Liver (tissue), 9 donors: ENCODE results near the gene ATG10. TPM values are rescaled to one million over a fixed set of nuclear protein-coding genes. Genes with fewer than 3 reads are reported as not detected.
"Not testable (repeated sequence)": the region's sequence is repeated elsewhere in the genome, so short reads cannot be mapped to it uniquely, and the experiment has no call there.

Experiments
- DNase-seq: peaks from one replicate; pipeline ENCODE4 v3.0.0-alpha.2; 2017; ENCODE audit warnings: low spot score
- H3K27ac ChIP-seq, 2 donors: one replicate each; pipeline ENCODE4 v1.7.0; 2013; ENCODE audit warnings: inconsistent platforms in 2 of 2, low read length in 2 of 2, control low read depth in 1 of 2, low read depth in 1 of 2, mild to moderate bottlenecking in 1 of 2
- H3K27me3 ChIP-seq, 4 donors: one replicate each; pipeline versions ENCODE4 v1.6.1 to v1.7.0; 2013; ENCODE audit warnings: low read length in 3 of 4, inconsistent platforms in 1 of 4, mild to moderate bottlenecking in 1 of 4, moderate library complexity in 1 of 4; ENCODE audit not compliant: control insufficient read depth in 4 of 4, insufficient read depth in 4 of 4
- H3K36me3 ChIP-seq, 4 donors: one replicate each; pipeline versions ENCODE4 v1.6.1 to v1.7.0; 2013; ENCODE audit warnings: low read length in 3 of 4, mild to moderate bottlenecking in 3 of 4, low read depth in 1 of 4, moderate library complexity in 1 of 4; ENCODE audit not compliant: control insufficient read depth in 4 of 4, insufficient read depth in 3 of 4
- H3K4me1 ChIP-seq, 4 donors: one replicate each; pipeline versions ENCODE4 v1.6.1 to v1.7.0; 2013; ENCODE audit warnings: low read length in 3 of 4, mild to moderate bottlenecking in 3 of 4, moderate library complexity in 1 of 4; ENCODE audit not compliant: control insufficient read depth in 4 of 4, insufficient read depth in 4 of 4
- H3K4me3 ChIP-seq, 3 donors: one replicate each; pipeline versions ENCODE4 v1.6.1 to v1.7.0; 2013; ENCODE audit warnings: low read length in 3 of 3, control low read depth in 1 of 3, low read depth in 1 of 3, mild to moderate bottlenecking in 1 of 3
- H3K9ac ChIP-seq, 2 donors: one replicate each; pipeline ENCODE4 v1.7.0; 2013; ENCODE audit warnings: low read length in 2 of 2, mild to moderate bottlenecking in 2 of 2, moderate library complexity in 2 of 2, control low read depth in 1 of 2, low read depth in 1 of 2
- H3K9me3 ChIP-seq, 4 donors: one replicate each; pipeline versions ENCODE4 v1.6.1 to v1.7.0; 2013; ENCODE audit warnings: low read length in 3 of 4; ENCODE audit not compliant: control insufficient read depth in 4 of 4
- EGR1 ChIP-seq, 2 donors: IDR thresholded peaks; 2 replicates each; pipeline ENCODE4 v1.6.1; 2016 to 2018; ENCODE audit warnings: antibody characterized with exemption in 2 of 2, low read depth in 2 of 2
- FOXA1 ChIP-seq: IDR thresholded peaks from 2 replicates; pipeline ENCODE4 v1.6.1; 2016; ENCODE audit warnings: antibody characterized with exemption
- JUND ChIP-seq, 2 donors: IDR thresholded peaks; 2 replicates each; pipeline ENCODE4 v1.6.1; 2016; ENCODE audit warnings: antibody characterized with exemption in 2 of 2
- NR2F2 ChIP-seq: IDR thresholded peaks from 2 replicates; pipeline ENCODE4 v1.6.1; 2016; ENCODE audit warnings: antibody characterized with exemption
- RXRA ChIP-seq, 2 donors: IDR thresholded peaks; 2 replicates each; pipeline ENCODE4 v1.6.1; 2017 to 2018; ENCODE audit warnings: antibody characterized with exemption in 2 of 2, mild to moderate bottlenecking in 1 of 2
- SP1 ChIP-seq: IDR thresholded peaks from 2 replicates; pipeline ENCODE4 v1.6.1; 2018; ENCODE audit warnings: antibody characterized with exemption, mild to moderate bottlenecking
- TAF1 ChIP-seq: conservative IDR thresholded peaks from 2 replicates; pipeline ENCODE4 v1.6.1; 2016; ENCODE audit warnings: antibody characterized with exemption, mild to moderate bottlenecking
- WGBS: extraction: QIAGEN DNeasy Blood & Tissue Kit; methylation state at CpG from one replicate; pipeline ENCODE4 v1.1.7; 2013; 5-methylcytosine and 5-hydroxymethylcytosine counted together
- polyA plus RNA-seq, 2 donors: library from polyadenylated mRNA; stranded (reverse) in 1 of 2; unstranded in 1 of 2; fragments of 200-250 nt in 1 of 2; fragments of >200 nt in 1 of 2; fragmentation: Nextera tagmentation in 1 of 2; extraction: Ambion mirVana in 1 of 2; gene quantifications; one replicate each; pipeline versions ENCODE4 v1.2.1 to v1.2.3, GENCODE V29; 2013 to 2015
- total RNA-seq, 2 donors: library from RNA; depleted of rRNA; stranded (reverse); fragments of >200 nt; gene quantifications; one replicate each; pipeline ENCODE4 v1.2.3, GENCODE V29; 2014
- TF ChIP-seq, protein P1 (sequence below): fragments of 150-350 bp; IDR thresholded peaks from 2 replicates; pipeline ENCODE4 v1.5.1; 2017; ENCODE audit warnings: improper control_type of control experiment, low read depth, low read length; ENCODE audit not compliant: missing input control
- TF ChIP-seq, protein P2 (sequence below): IDR thresholded peaks from 2 replicates; pipeline ENCODE4 v1.6.1; 2016; ENCODE audit warnings: antibody characterized with exemption
- TF ChIP-seq, protein P3 (sequence below): IDR thresholded peaks from 2 replicates; pipeline ENCODE4 v1.6.1; 2016; ENCODE audit warnings: antibody characterized with exemption
- donor health status: healthy.
- donor health status: healthy.
- donor health status: healthy.
- donor health status: healthy.
- donor health status: healthy.

ATG10 gene
- total and polyA plus RNA-seq, 4 donors = 3.1 to 7.8 (median 7.4) TPM

DNA sequence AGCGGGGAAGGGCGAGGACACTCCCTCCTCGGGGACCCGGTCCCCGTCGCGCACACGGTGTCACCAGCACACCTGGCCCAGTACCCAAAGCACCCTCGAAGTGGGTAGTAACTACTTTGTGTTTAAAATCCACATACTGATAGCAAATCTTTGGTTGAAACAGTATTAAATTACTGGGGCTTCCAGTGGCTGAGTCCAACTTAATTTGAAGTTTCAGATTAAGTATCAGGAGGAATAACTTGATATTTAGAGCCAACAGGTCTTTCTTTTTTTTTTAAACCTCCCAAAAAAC, 615 bp downstream of the ATG10 start:
- Histone ChIP-seq H3K27me3 (no peaks in the 10 kb centered on the region), H3K4me1 (peaks cover 0 to 8% (median 2%) of the 10 kb centered on the region in 4 donors), H3K27ac (peak overlapping the region; percentile 98 to 100), H3K9me3 (no peaks in the 10 kb centered on the region), H3K36me3 (peaks cover 0 to 3% (median 0%) of the 10 kb centered on the region in 4 donors), H3K4me3 (peak overlapping the region; percentile 73 to 79 (median 73)), H3K9ac (peak overlapping the region; percentile 87 to 96)
- DNase-seq = no peak
- WGBS = under 1% methylated on average over 9 of the region's 9 CpGs
- TF ChIP-seq, protein P1, sequence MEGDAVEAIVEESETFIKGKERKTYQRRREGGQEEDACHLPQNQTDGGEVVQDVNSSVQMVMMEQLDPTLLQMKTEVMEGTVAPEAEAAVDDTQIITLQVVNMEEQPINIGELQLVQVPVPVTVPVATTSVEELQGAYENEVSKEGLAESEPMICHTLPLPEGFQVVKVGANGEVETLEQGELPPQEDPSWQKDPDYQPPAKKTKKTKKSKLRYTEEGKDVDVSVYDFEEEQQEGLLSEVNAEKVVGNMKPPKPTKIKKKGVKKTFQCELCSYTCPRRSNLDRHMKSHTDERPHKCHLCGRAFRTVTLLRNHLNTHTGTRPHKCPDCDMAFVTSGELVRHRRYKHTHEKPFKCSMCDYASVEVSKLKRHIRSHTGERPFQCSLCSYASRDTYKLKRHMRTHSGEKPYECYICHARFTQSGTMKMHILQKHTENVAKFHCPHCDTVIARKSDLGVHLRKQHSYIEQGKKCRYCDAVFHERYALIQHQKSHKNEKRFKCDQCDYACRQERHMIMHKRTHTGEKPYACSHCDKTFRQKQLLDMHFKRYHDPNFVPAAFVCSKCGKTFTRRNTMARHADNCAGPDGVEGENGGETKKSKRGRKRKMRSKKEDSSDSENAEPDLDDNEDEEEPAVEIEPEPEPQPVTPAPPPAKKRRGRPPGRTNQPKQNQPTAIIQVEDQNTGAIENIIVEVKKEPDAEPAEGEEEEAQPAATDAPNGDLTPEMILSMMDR = no peak
- TF ChIP-seq, protein P2, sequence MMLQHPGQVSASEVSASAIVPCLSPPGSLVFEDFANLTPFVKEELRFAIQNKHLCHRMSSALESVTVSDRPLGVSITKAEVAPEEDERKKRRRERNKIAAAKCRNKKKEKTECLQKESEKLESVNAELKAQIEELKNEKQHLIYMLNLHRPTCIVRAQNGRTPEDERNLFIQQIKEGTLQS = no peak
- TF ChIP-seq SP1 (peak; percentile 0), TAF1 (no peak), FOXA1 (no peak)

DNA sequence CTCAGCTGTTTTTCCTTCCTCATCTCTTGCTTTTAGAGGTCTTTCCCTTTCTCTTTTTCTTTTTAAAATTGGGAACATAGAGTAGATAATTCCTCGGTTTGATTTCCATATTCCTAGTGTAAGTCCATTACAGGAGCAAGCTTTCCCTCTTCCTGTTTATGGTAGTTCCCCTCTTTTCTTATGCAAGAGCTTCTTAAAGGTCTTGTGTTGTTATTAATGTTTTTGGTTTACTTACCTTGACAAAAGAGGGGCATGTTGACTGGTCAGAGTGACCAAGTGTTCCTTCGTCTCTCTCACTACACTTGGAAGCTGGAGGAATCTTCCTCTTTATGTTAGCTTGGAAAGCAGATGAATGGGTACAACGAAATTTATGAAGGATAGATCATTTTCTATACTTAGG, 8.3 kb downstream of the ATG10 start:
- Histone ChIP-seq H3K9me3 (no peaks in the 10 kb centered on the region), H3K27me3 (no peaks in the 10 kb centered on the region), H3K36me3 (peaks cover 0 to 3% (median 1%) of the 10 kb centered on the region in 4 donors), H3K4me1 (no peaks in the 10 kb centered on the region), H3K9ac (no peak overlapping the region), H3K27ac (no peak overlapping the region), H3K4me3 (no peak overlapping the region)
- no peak for TF ChIP-seq SP1
- no peak for TF ChIP-seq NR2F2
- TF ChIP-seq, protein P3, sequence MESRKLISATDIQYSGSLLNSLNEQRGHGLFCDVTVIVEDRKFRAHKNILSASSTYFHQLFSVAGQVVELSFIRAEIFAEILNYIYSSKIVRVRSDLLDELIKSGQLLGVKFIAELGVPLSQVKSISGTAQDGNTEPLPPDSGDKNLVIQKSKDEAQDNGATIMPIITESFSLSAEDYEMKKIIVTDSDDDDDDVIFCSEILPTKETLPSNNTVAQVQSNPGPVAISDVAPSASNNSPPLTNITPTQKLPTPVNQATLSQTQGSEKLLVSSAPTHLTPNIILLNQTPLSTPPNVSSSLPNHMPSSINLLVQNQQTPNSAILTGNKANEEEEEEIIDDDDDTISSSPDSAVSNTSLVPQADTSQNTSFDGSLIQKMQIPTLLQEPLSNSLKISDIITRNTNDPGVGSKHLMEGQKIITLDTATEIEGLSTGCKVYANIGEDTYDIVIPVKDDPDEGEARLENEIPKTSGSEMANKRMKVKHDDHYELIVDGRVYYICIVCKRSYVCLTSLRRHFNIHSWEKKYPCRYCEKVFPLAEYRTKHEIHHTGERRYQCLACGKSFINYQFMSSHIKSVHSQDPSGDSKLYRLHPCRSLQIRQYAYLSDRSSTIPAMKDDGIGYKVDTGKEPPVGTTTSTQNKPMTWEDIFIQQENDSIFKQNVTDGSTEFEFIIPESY = no peak
- no peak for TF ChIP-seq RXRA (IDR thresholded peaks at IDR 0.05)
- no peak for TF ChIP-seq EGR1 (IDR thresholded peaks at IDR 0.05; ENCODE audit: low read depth in 2 of 2)
- no peak for TF ChIP-seq JUND (IDR thresholded peaks at IDR 0.05)
- TF ChIP-seq, protein P1 = no peak
- no peak for DNase-seq
- 80% methylated on average over 3 of the region's 3 CpGs for WGBS

DNA sequence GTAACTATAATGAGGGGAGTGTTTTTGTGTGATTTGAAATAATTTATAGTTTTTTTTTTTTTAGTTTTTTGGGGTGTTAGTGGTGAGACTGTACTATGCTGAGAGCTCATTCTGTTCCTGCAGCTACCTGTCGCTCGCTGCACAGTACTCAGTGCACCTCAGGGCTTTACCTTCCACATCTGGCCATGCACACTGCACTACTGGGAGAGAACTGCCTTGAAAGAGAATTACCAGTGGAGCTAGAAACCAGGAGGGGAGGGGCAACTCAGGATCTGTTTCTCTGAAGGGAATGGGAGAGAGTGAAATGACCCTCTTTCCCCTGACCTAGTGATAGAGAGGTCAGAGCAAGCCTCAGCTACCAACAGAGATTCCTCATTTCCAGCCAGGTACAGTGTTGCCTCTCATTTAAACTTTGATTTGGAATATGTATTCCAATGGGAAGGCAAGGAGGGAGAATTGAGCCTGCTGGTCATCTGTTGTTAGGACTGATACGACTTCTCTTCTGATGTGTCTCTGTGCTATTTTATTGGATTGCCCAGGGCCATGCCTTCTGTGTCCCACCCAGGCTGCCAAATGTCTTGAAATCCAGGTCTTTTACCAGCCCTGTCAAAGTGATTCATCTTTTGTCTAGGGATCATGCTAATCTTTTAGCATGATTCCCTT, 8.9 kb downstream of the ATG10 start:
- H3K9me3 ChIP-seq = no peaks in the 10 kb centered on the region
- no peak overlapping the region for H3K27ac ChIP-seq
- H3K4me3 ChIP-seq = no peak overlapping the region
- no peak overlapping the region for H3K9ac ChIP-seq
- peaks cover 0 to 3% (median 1%) of the 10 kb centered on the region in 4 donors for H3K36me3 ChIP-seq
- no peaks in the 10 kb centered on the region for H3K27me3 ChIP-seq
- no peak for DNase-seq
- H3K4me1 ChIP-seq = no peaks in the 10 kb centered on the region
- 98% methylated on average over 3 of the region's 3 CpGs for WGBS
- TF ChIP-seq TAF1 = no peak

- not testable (repeated sequence) for H3K9ac ChIP-seq, H3K4me1 ChIP-seq, DNase-seq, H3K27me3 ChIP-seq, H3K27ac ChIP-seq, H3K36me3 ChIP-seq, H3K4me3 ChIP-seq, H3K9me3 ChIP-seq
- WGBS = 95% methylated on average over 11 of the region's 11 CpGs
Measured at GRCh38 chr5:81982172-81982685, 10.4 kb downstream of the ATG10 start.

DNA sequence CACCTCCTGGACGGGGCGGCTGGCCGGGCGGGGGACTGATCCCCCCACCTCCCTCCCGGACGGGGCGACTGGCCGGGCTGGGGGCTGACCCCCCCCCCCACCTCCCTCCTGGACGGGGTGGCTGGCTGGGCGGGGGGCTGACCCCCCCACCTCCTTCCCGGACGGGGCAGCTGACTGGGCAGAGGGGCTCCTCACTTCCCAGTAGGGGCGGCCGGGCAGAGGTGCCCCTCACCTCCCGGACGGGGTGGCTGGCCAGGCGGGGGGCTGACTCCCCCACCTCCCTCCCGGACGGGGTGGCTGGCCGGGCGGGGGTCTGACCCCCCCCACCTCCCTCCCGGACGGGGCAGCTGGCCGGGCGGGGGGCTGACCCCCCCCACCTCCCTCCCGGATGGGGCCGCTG, 11.3 kb downstream of the ATG10 start:
- not testable (repeated sequence) for H3K4me3 ChIP-seq, H3K9ac ChIP-seq, H3K4me1 ChIP-seq, H3K27ac ChIP-seq, H3K27me3 ChIP-seq, H3K36me3 ChIP-seq, DNase-seq, H3K9me3 ChIP-seq
- 95% methylated on average over 27 of the region's 27 CpGs for WGBS
